ENCODE results near the gene PLEKHA6. TPM values are rescaled to one million over a fixed set of nuclear protein-coding genes. Genes with fewer than 3 reads are reported as not detected.

The PLEKHA6 gene
- total RNA-seq, 1 experiment from 2014 or later, result 2.1 TPM

GRCh38 chr1:204261266-204261665, 98.5 kb downstream of the PLEKHA6 start:
- Histone ChIP-seq H2BK5ac (ENCODE audit: insufficient read length, low read length) (no peak overlapping the region), H4K91ac (ENCODE audit: insufficient read length, low read depth, low read length) (no peak overlapping the region), H3K14ac (ENCODE audit: insufficient read depth, low read length) (no peak overlapping the region), H2BK120ac (ENCODE audit: low read depth, low read length, poor library complexity, severe bottlenecking) (no peak overlapping the region), H3K56ac (ENCODE audit: insufficient read length, low read depth, low read length) (no peak overlapping the region), H3K23me2 (ENCODE audit: insufficient read length, low read depth, low read length, poor library complexity, severe bottlenecking) (no peaks in the 10 kb centered on the region), H3K18ac (ENCODE audit: insufficient read length, low read depth, low read length) (no peak overlapping the region), H3K4ac (ENCODE audit: low read depth, low read length) (no peak overlapping the region), H3K79me1 (ENCODE audit: insufficient read depth, low read depth, low read length, poor library complexity, severe bottlenecking) (no peaks in the 10 kb centered on the region), H2BK20ac (ENCODE audit: low read depth, low read length, poor library complexity, severe bottlenecking) (no peak overlapping the region), H3K79me2 (ENCODE audit: insufficient read depth, low read length) (no peaks in the 10 kb centered on the region), H2AFZ (ENCODE audit: low read length) (no peak overlapping the region), H2BK12ac (ENCODE audit: insufficient read length, low read depth, low read length) (no peak overlapping the region), H3K4me1 (ENCODE audit: insufficient read depth, low read length) (no peaks in the 10 kb centered on the region; the same call in 1 of the 2 replicates), H4K8ac (replicated peaks; ENCODE audit: insufficient read length, low read depth, low read length) (no peak overlapping the region), H3K9me3 (ENCODE audit: control insufficient read depth, low read depth, low read length) (no peaks in the 10 kb centered on the region), H4K20me1 (ENCODE audit: control insufficient read depth, insufficient read depth, insufficient read length) (no peaks in the 10 kb centered on the region), H2BK15ac (ENCODE audit: low read depth, low read length) (no peak overlapping the region), H2AK5ac (ENCODE audit: insufficient read length, low read length) (no peak overlapping the region), H3K27ac (ENCODE audit: insufficient read length, low read depth, low read length) (no peak overlapping the region), H4K5ac (ENCODE audit: insufficient read length, low read depth, low read length) (no peak overlapping the region), H3K27me3 (ENCODE audit: insufficient read depth, low read length) (no peaks in the 10 kb centered on the region), H3K23ac (ENCODE audit: insufficient read length, low read depth, low read length) (no peak overlapping the region), H3K4me2 (ENCODE audit: insufficient read depth, insufficient read length, low read length) (no peak overlapping the region), H3T11ph (ENCODE audit: low read length) (no peak overlapping the region), H3K9ac (ENCODE audit: extremely low read depth, insufficient read length, low read length) (no peak overlapping the region)
- Mint-ChIP-seq H3K27me3 (ENCODE audit: low read depth) (peaks cover 3% of the 10 kb centered on the region), H3K9me3 (no peaks in the 10 kb centered on the region), H3K36me3 (ENCODE audit: insufficient read depth in 1 of 3, low read depth in 3 of 3) (peaks cover 0 to 13% (median 0%) of the 10 kb centered on the region in 3 experiments; a peak in 3 of 7 replicates), H3K4me3 (no peak overlapping the region), H3K4me1 (peaks cover 15 to 18% of the 10 kb centered on the region in 2 experiments), H3K27ac (no peak overlapping the region)
- no CpG with 5 or more reads among the region's 12 CpGs for WGBS (ENCODE audit: extremely low coverage, insufficient read length, low lambda C conversion rate)
- no peak for DNase-seq
- TF ChIP-seq CTCF (conservative IDR thresholded peaks at IDR 0.05), result no peak
